CD4-positive, alpha-beta memory T cell (primary cell): Measurements from ENCODE around the gene SLC16A11. TPM values are rescaled to one million over a fixed set of nuclear protein-coding genes. Genes with fewer than 3 reads are reported as not detected.
"Not testable (repeated sequence)": the region's sequence is repeated elsewhere in the genome, so short reads cannot be mapped to it uniquely, and the experiment has no call there.

Source experiments
- CTCF ChIA-PET: fragments of 350-600 bp; sonication (Branson Sonifier 250); formaldehyde crosslinking; loops from one replicate; lab custom pipeline; 2021; ENCODE audit warnings: inconsistent platforms; ENCODE audit not compliant: partially characterized antibody; lab: Charles Lee
- POLR2A ChIA-PET: fragments of 350-600 bp; sonication (Branson Sonifier 250); formaldehyde crosslinking; loops from one replicate; lab custom pipeline; 2021; ENCODE audit not compliant: partially characterized antibody; lab: Charles Lee
- DNase-seq, 5 donors: peaks; one replicate each; pipeline versions ENCODE4 v3.0.0 to v3.0.0-alpha.2; 2020 to 2022; ENCODE audit warnings: mixed read lengths in 1 of 5
- H3K27ac ChIP-seq: one replicate; pipeline ENCODE4 v1.7.0; 2013; ENCODE audit warnings: low read depth, low read length
- H3K27me3 ChIP-seq: 2 replicates; pipeline ENCODE4 v1.7.0; 2013; ENCODE audit warnings: mild to moderate bottlenecking, low read length, moderate library complexity; ENCODE audit not compliant: insufficient read depth
- H3K36me3 ChIP-seq: 2 replicates; pipeline ENCODE4 v1.7.0; 2013; ENCODE audit warnings: mild to moderate bottlenecking, low read length, moderate library complexity; ENCODE audit not compliant: insufficient read depth
- H3K4me1 ChIP-seq: 2 replicates; pipeline ENCODE4 v1.7.0; 2013; ENCODE audit warnings: mild to moderate bottlenecking, low read length, moderate library complexity; ENCODE audit not compliant: insufficient read depth
- H3K4me3 ChIP-seq, 2 donors: one replicate each; pipeline ENCODE4 v1.7.0; 2013; ENCODE audit warnings: low read length in 2 of 2, mild to moderate bottlenecking in 1 of 2
- H3K9me3 ChIP-seq, 2 donors: one replicate each; pipeline ENCODE4 v1.7.0; 2013; ENCODE audit warnings: low read length in 2 of 2, control low read depth in 1 of 2; ENCODE audit not compliant: control insufficient read depth in 1 of 2
- H3K27ac Mint-ChIP-seq, 7 donors: one replicate each; pipeline ENCODE4 v1.8.0; 2020 to 2021; ENCODE audit warnings: mixed read lengths in 7 of 7, mild to moderate bottlenecking in 6 of 7, inconsistent platforms in 3 of 7, moderate library complexity in 3 of 7
- H3K27me3 Mint-ChIP-seq, 2 donors: one replicate each; pipeline ENCODE4 v1.8.0; 2020 to 2021; ENCODE audit warnings: mixed read lengths in 2 of 2
- H3K36me3 Mint-ChIP-seq, 2 donors: one replicate each; pipeline ENCODE4 v1.8.0; 2020 to 2021; ENCODE audit warnings: mixed read lengths in 2 of 2, inconsistent platforms in 1 of 2, mild to moderate bottlenecking in 1 of 2
- H3K4me1 Mint-ChIP-seq, 4 donors: one replicate each; pipeline ENCODE4 v1.8.0; 2020 to 2021; ENCODE audit warnings: mixed read lengths in 4 of 4, mild to moderate bottlenecking in 1 of 4
- H3K4me3 Mint-ChIP-seq, 8 donors: one replicate each; pipeline ENCODE4 v1.8.0; 2020 to 2021; ENCODE audit warnings: mixed read lengths in 8 of 8, mild to moderate bottlenecking in 7 of 8, moderate library complexity in 6 of 8, inconsistent platforms in 3 of 8
- H3K9me3 Mint-ChIP-seq, 8 donors: one replicate each; pipeline ENCODE4 v1.8.0; 2020 to 2021; ENCODE audit warnings: mixed read lengths in 8 of 8, mild to moderate bottlenecking in 5 of 8, inconsistent platforms in 3 of 8, moderate library complexity in 1 of 8
- intact Hi-C: fragments of 100-400 bp; cut with micrococcal nuclease; formaldehyde crosslinking; loops from one replicate; pipeline ENCODE4 v1.15.1; 2023
- polyA plus RNA-seq, 2 donors: library from polyadenylated mRNA; unstranded; fragments of 300-500 nt; fragmentation: Illumina TruSeq; gene quantifications; one replicate each; pipeline ENCODE4 v1.2.3, GENCODE V29; 2021
- total RNA-seq, 2 experiments: library from RNA; stranded (reverse); gene quantifications; one replicate each; pipeline ENCODE4 v1.2.3, GENCODE V29; 2021

Gene SLC16A11, protein sequence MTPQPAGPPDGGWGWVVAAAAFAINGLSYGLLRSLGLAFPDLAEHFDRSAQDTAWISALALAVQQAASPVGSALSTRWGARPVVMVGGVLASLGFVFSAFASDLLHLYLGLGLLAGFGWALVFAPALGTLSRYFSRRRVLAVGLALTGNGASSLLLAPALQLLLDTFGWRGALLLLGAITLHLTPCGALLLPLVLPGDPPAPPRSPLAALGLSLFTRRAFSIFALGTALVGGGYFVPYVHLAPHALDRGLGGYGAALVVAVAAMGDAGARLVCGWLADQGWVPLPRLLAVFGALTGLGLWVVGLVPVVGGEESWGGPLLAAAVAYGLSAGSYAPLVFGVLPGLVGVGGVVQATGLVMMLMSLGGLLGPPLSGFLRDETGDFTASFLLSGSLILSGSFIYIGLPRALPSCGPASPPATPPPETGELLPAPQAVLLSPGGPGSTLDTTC
- 1 to 10 TPM in 1 of 2 experiments, under 1 TPM in 1; 0.89 to 1.2 TPM for total RNA-seq
- under 1 TPM; 0.50 to 0.69 TPM for polyA plus RNA-seq

DNA sequence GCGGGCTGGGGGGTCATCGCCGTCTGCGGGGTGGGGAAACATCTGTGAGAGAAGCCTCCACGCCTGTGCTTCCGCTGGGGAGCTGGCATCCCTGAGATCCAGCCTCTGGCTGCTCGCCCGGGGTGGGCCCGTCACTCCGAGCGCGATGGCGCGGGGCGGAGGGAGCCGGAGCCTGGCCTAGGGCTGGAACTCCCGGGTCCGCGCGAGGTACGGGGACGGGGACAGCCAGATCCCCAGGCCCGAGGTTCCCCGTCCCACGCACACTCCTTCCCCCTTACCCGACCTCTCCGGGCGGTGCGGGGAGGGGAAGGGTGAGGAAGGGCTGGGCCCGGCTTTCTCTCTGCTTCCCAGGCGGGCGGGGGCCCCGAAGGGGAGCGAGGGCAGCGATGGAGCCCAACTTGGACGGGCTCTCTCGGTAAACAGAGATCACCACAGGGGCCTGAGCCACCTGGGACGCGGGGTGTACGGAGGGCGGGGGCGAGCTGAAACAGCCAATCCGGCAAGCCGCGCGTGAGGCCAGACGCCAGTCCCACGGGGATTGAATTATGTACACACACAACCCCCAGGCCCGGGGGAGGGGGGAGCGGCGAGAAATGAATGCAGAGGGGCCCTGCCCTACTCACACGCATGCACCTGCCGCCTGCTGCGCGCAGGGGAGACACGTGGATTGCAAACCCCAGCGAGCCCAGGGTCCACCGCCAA is at the start of gene SLC16A11:
Gene SLC16A11 (minus strand): TSS at position 596 of the 702 bp plus-strand sequence. CDS start 579 bp downstream, at position 17.
- Mint-ChIP-seq H3K4me3 (peak within 1 kb of the TSS; percentile 48 to 94 (median 80)), H3K9me3 (no peaks in the 10 kb centered on the region), H3K36me3 (no peaks in the 10 kb centered on the region), H3K27ac (peak within 1 kb of the TSS in 4 of 7 donors; percentile 42 to 90 (median 87)), H3K4me1 (peaks cover 13 to 62% (median 33%) of the 10 kb centered on the region in 4 donors), H3K27me3 (peaks cover 2% of the 10 kb centered on the region in 2 donors)
- POLR2A ChIA-PET = interaction anchor here (1.0 to 5.1 kb wide), 4 partner anchors 7 to 93 kb away, joined by 3 to 95 read pairs (median 8); partner anchors contain the start of gene SLC16A13
- DNase-seq = peak in 2 of 5 donors; percentile 26 to 37
- H3K27ac ChIP-seq = peak within 1 kb of the TSS; percentile 35
- peaks cover 50% of the 10 kb centered on the region for H3K4me1 ChIP-seq
- H3K27me3 ChIP-seq = no peaks in the 10 kb centered on the region
- CTCF ChIA-PET = interaction anchor here (1.3 to 15.5 kb wide), 4 partner anchors 22 to 546 kb away, joined by 4 to 430 read pairs (median 12); partner anchors contain the start of gene SOX15
- no peaks in the 10 kb centered on the region for H3K36me3 ChIP-seq
- intact Hi-C loops = no loop called here
- H3K4me3 ChIP-seq = peak within 1 kb of the TSS; percentile 36 to 59
- no peaks in the 10 kb centered on the region for H3K9me3 ChIP-seq

DNA sequence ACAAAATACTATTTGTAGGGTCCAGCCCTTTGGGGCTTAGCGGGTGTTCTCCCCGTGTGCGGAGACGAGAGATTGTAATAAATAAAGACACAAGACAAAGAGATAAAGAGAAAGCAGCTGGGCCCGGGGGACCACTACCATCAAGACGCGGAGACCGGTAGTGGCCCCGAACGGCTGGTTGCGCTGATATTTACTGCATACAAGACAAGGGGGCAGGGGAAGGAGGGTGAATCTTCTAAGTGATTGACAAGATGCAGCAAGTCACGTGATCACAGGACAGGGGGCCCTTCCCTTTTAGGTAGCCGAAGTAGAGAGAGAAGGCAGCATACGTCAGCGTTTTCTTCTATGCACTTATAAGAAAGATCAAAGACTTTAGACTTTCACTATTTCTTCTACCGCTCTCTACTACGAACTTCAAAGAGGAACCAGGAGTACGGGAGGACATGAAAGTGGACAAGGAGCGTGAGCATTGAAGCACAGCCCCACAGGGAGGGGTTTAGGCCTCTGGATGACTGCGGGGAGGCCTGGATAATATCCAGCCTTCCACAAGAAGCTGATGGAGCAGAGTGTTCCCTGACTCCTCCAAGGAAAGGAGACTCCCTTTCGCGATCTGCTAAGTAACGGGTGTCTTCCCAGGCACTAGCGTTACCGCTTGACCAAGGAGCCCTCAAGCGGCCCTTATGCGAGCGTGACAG is 47.6 kb upstream of the SLC16A11 start:
- H3K4me3 Mint-ChIP-seq, H3K9me3 Mint-ChIP-seq, CTCF ChIA-PET, H3K27ac Mint-ChIP-seq, H3K4me1 Mint-ChIP-seq, H3K36me3 ChIP-seq, H3K36me3 Mint-ChIP-seq, H3K4me1 ChIP-seq, H3K9me3 ChIP-seq, H3K4me3 ChIP-seq, H3K27me3 ChIP-seq, POLR2A ChIA-PET, intact Hi-C loops, H3K27ac ChIP-seq: not testable (repeated sequence)
- peaks cover 12 to 16% of the 10 kb centered on the region in 2 donors for H3K27me3 Mint-ChIP-seq
- peak in 3 of 5 donors; percentile 19 to 27 (median 25) for DNase-seq

DNA sequence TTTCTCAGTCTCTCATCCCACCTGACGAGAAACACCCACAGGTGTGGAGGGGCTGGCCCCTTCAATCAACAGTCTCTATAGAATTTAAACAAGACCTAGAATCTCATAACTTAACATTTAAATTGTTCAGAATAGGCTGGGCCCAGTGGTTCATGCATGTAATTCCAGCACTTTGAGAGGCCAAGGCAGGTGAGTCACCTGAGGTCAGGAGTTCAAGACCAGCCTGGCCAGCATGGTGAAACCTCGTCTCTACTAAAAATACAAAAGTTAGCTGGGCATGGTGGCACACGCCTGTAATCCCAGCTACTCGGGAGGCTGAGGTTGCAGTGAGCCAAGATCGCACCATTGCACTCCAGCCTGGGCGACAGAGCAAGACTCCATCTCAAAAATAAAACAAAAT is 45.7 kb upstream of the SLC16A11 start:
- H3K9me3 Mint-ChIP-seq, H3K36me3 ChIP-seq, intact Hi-C loops, CTCF ChIA-PET, H3K4me1 ChIP-seq, H3K4me3 ChIP-seq, H3K27ac ChIP-seq, H3K4me3 Mint-ChIP-seq, DNase-seq, H3K9me3 ChIP-seq, H3K4me1 Mint-ChIP-seq, H3K27me3 ChIP-seq, POLR2A ChIA-PET, H3K27ac Mint-ChIP-seq, H3K36me3 Mint-ChIP-seq: not testable (repeated sequence)
- peaks cover 7 to 10% of the 10 kb centered on the region in 2 donors for H3K27me3 Mint-ChIP-seq

DNA sequence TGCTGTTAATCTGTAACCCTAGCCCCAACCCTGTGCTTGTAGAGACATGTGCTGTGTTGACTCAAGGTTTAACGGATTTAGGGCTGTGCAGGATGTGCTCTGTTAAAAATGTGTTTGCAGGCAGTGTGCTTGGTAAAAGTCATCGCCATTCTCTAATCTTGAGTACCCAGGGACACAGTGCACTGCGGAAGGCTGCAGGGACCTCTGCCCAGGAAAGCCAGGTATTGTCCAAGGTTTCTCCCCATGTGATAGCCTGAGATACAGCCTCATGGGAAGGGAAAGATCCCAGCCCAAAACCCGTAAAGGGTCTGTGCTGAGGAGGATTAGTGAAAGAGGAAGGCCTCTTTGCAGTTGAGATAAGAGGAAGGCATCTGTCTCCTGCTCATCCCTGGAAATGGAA is 44.5 kb upstream of the SLC16A11 start:
- H3K4me3 Mint-ChIP-seq = not testable (repeated sequence)

DNA sequence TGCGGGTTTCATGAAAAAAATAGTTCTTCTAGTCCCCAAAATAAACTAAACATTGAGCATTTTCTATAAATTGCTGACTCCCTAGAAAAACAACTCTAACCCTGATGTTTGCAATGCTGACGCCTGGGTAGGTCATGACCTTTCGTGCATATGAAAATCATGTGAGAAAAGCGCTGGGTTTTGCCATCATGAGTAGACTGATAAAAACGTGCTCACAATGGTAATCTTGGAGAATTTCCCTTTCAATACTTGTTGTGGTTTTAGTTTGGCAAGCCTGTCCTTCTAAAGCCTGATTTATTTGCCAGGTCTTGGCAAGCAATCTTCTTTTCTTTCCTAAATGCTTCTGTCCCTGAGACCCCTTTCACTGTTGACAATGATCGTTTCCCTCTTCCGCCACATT is 40.2 kb upstream of the SLC16A11 start:
- peaks cover 0 to 4% (median 0%) of the 10 kb centered on the region in 8 donors for H3K9me3 Mint-ChIP-seq
- H3K27ac Mint-ChIP-seq = peak overlapping the region in 1 of 7 donors; percentile 87
- peaks cover 2 to 7% of the 10 kb centered on the region in 2 donors for H3K27me3 Mint-ChIP-seq
- ChIA-PET POLR2A (no interaction called here), CTCF (no interaction called here)
- no peak overlapping the region for H3K27ac ChIP-seq
- intact Hi-C loops = no loop called here
- no peaks in the 10 kb centered on the region for H3K9me3 ChIP-seq
- no peak for DNase-seq
- peaks cover 20 to 42% (median 31%) of the 10 kb centered on the region in 4 donors for H3K4me1 Mint-ChIP-seq
- H3K4me3 ChIP-seq = no peak overlapping the region
- H3K36me3 ChIP-seq = no peaks in the 10 kb centered on the region
- H3K36me3 Mint-ChIP-seq = no peaks in the 10 kb centered on the region
- H3K4me1 ChIP-seq = peaks cover 17% of the 10 kb centered on the region
- H3K4me3 Mint-ChIP-seq = peak overlapping the region in 1 of 8 donors; percentile 41
- H3K27me3 ChIP-seq = no peaks in the 10 kb centered on the region

More for the DNA sequence above, 44.5 kb upstream of the SLC16A11 start:
- H3K27me3 Mint-ChIP-seq = peaks cover 5 to 10% of the 10 kb centered on the region in 2 donors
- H3K27me3 ChIP-seq, intact Hi-C loops, H3K4me3 ChIP-seq, H3K9me3 Mint-ChIP-seq, POLR2A ChIA-PET, H3K27ac Mint-ChIP-seq, H3K9me3 ChIP-seq, CTCF ChIA-PET, H3K36me3 Mint-ChIP-seq, H3K36me3 ChIP-seq, H3K4me1 ChIP-seq, DNase-seq, H3K27ac ChIP-seq: not testable (repeated sequence)
- peaks cover 4 to 12% (median 7%) of the 10 kb centered on the region in 4 donors for H3K4me1 Mint-ChIP-seq

DNA sequence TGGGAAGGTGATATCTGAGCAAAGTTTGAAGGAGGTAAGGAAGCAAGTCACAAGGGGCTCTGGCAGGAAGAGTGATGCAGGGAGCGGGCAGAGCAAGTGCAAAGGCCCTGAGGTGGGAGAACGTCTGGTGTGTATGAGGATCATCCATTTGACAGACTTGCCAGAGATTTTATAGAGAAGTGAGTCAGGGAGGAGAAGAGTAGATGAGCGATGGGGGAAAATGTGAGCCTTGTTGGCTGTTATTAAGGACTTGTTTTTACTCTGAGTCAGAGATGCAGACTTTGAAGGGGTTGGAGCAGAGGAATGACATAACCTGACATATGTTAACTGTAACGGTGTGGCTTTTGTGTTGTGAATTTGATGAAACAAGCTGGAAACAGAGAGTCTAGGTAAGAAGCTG is 39.7 kb upstream of the SLC16A11 start:
- peak overlapping the region in 1 of 8 donors; percentile 40 for H3K4me3 Mint-ChIP-seq
- peaks cover 17% of the 10 kb centered on the region for H3K4me1 ChIP-seq
- peaks cover 2 to 7% of the 10 kb centered on the region in 2 donors for H3K27me3 Mint-ChIP-seq
- POLR2A ChIA-PET = no interaction called here
- no peaks in the 10 kb centered on the region for H3K36me3 ChIP-seq
- H3K9me3 ChIP-seq = no peaks in the 10 kb centered on the region
- H3K36me3 Mint-ChIP-seq = no peaks in the 10 kb centered on the region
- H3K27ac ChIP-seq = no peak overlapping the region
- H3K4me3 ChIP-seq = no peak overlapping the region
- H3K27ac Mint-ChIP-seq = peak overlapping the region in 1 of 7 donors; percentile 69
- H3K27me3 ChIP-seq = no peaks in the 10 kb centered on the region
- intact Hi-C loops = no loop called here
- CTCF ChIA-PET = no interaction called here
- H3K9me3 Mint-ChIP-seq = no peaks in the 10 kb centered on the region
- peaks cover 20 to 44% (median 35%) of the 10 kb centered on the region in 4 donors for H3K4me1 Mint-ChIP-seq
- no peak for DNase-seq
